ENCODE results near the gene MON1A. TPM values are rescaled to one million over a fixed set of nuclear protein-coding genes. Genes with fewer than 3 reads are reported as not detected.
A peak's percentile ranks its signal among the peaks of the same experiment; 100 is the strongest.

MON1A gene
- 12.8 TPM in 2 replicates for total RNA-seq
- polyA plus RNA-seq, result 13.3 and 19.7 TPM in 2 replicates

- Histone ChIP-seq H3K36me3 (no peaks in the 10 kb centered on the region), H3K9me3 (ENCODE audit: low read depth) (no peaks in the 10 kb centered on the region), H3K27me3 (no peaks in the 10 kb centered on the region), H3K27ac (peak within 1 kb of the TSS; percentile 86), H3K4me1 (ENCODE audit: low read depth) (peaks cover 11% of the 10 kb centered on the region), H3K4me3 (peak within 1 kb of the TSS; percentile 52)
- peak; percentile 95 to 97 for DNase-seq (ENCODE audit: low read depth in 1 of 2, low spot score in 1 of 2)
- TF ChIP-seq CTCF (IDR thresholded peaks at IDR 0.05; ENCODE audit: low read depth, low read length), result peak; percentile 30
Observed at GRCh38 chr3:49929291-49930167, at the start of gene MON1A. TSS of gene MON1A (minus strand) at chr3:49929811. CDS start at chr3:49913346, 16,465 bp downstream.

GRCh38 chr3:49976942-49977341 is 47.3 kb upstream of the MON1A start:
- no peak for TF ChIP-seq CTCF (IDR thresholded peaks at IDR 0.05; ENCODE audit: low read depth, low read length)
- Histone ChIP-seq H3K9me3 (ENCODE audit: low read depth) (no peaks in the 10 kb centered on the region), H3K4me3 (no peak overlapping the region), H3K36me3 (peaks cover 31% of the 10 kb centered on the region), H3K27me3 (no peaks in the 10 kb centered on the region), H3K27ac (no peak overlapping the region), H3K4me1 (ENCODE audit: low read depth) (no peaks in the 10 kb centered on the region)
- DNase-seq (ENCODE audit: low read depth in 1 of 2, low spot score in 1 of 2), result no peak

- Histone ChIP-seq H3K27ac (no peak overlapping the region), H3K9me3 (ENCODE audit: low read depth) (no peaks in the 10 kb centered on the region), H3K4me3 (no peak overlapping the region), H3K36me3 (peaks cover 24% of the 10 kb centered on the region), H3K4me1 (ENCODE audit: low read depth) (no peaks in the 10 kb centered on the region), H3K27me3 (no peaks in the 10 kb centered on the region)
- DNase-seq (ENCODE audit: low read depth in 1 of 2, low spot score in 1 of 2), result no peak
- no peak for TF ChIP-seq CTCF (IDR thresholded peaks at IDR 0.05; ENCODE audit: low read depth, low read length)
Observed at GRCh38 chr3:49972656-49973055, 43.0 kb upstream of the MON1A start.

- DNase-seq (ENCODE audit: low read depth in 1 of 2, low spot score in 1 of 2), result no peak
- no peak for TF ChIP-seq CTCF (IDR thresholded peaks at IDR 0.05; ENCODE audit: low read depth, low read length)
- Histone ChIP-seq H3K4me3 (no peak overlapping the region), H3K36me3 (peaks cover 23% of the 10 kb centered on the region), H3K4me1 (ENCODE audit: low read depth) (no peaks in the 10 kb centered on the region), H3K27me3 (no peaks in the 10 kb centered on the region), H3K27ac (no peak overlapping the region), H3K9me3 (ENCODE audit: low read depth) (no peaks in the 10 kb centered on the region)
Observed at GRCh38 chr3:49968346-49968745, 38.7 kb upstream of the MON1A start.

GRCh38 chr3:49967291-49967690 is 37.7 kb upstream of the MON1A start:
- H3K4me3 ChIP-seq, result no peak overlapping the region
- H3K4me1 ChIP-seq (ENCODE audit: low read depth), result no peaks in the 10 kb centered on the region
- peaks cover 24% of the 10 kb centered on the region for H3K36me3 ChIP-seq
- TF ChIP-seq CTCF (IDR thresholded peaks at IDR 0.05; ENCODE audit: low read depth, low read length), result no peak
- peak overlapping the region; percentile 34 for H3K27ac ChIP-seq
- H3K9me3 ChIP-seq (ENCODE audit: low read depth), result no peaks in the 10 kb centered on the region
- H3K27me3 ChIP-seq, result no peaks in the 10 kb centered on the region
- DNase-seq (ENCODE audit: low read depth in 1 of 2, low spot score in 1 of 2), result peak in 1 of 2 donors; percentile 56

Measured in cardiac muscle cell (in vitro differentiated cells and primary cell).